ENCODE measurements around the gene CRLF2.

CRLF2 gene

GRCh38 chrX:1170243-1170642, 42.2 kb downstream of the CRLF2 start:
- H3K27ac ChIP-seq, result no peak overlapping the region
- TF ChIP-seq CTCF (IDR thresholded peaks at IDR 0.05; ENCODE audit: low read depth, low read length), result no peak
- DNase-seq, result no peak
- peaks cover 34% of the 10 kb centered on the region for H3K27me3 ChIP-seq (ENCODE audit: insufficient read depth, low read depth, severe bottlenecking)
- H3K9me3 ChIP-seq (ENCODE audit: severe bottlenecking), result no peaks in the 10 kb centered on the region
- no peaks in the 10 kb centered on the region for H3K36me3 ChIP-seq
- no peak overlapping the region for H3K4me3 ChIP-seq (ENCODE audit: low read depth, low read length)

DNA sequence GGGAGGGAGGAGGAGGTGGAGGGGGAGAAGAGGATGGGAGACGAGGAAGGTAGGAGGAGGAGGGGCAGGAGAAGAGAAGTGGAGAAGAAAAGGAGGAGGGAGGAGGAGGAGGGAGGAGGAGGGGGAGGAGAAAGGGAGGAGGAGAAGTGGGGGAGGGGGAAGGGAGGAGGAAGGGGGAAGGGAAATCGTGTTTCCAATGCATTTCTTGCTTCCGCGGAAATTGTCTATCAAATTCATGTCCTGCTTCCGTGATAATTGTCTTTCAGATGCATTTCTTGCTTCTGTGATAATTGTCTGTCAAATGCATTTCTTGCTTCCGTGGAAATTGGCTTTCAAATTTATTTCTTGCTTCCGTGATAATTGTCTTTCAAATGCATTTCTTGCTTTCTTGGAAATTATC, 43.3 kb downstream of the CRLF2 start:
- Histone ChIP-seq H3K9me3 (ENCODE audit: severe bottlenecking) (no peaks in the 10 kb centered on the region), H3K27me3 (ENCODE audit: insufficient read depth, low read depth, severe bottlenecking) (peaks cover 35% of the 10 kb centered on the region), H3K4me3 (ENCODE audit: low read depth, low read length) (no peak overlapping the region), H3K27ac (no peak overlapping the region), H3K36me3 (no peaks in the 10 kb centered on the region)
- no peak for DNase-seq
- no peak for TF ChIP-seq CTCF (IDR thresholded peaks at IDR 0.05; ENCODE audit: low read depth, low read length)

DNA sequence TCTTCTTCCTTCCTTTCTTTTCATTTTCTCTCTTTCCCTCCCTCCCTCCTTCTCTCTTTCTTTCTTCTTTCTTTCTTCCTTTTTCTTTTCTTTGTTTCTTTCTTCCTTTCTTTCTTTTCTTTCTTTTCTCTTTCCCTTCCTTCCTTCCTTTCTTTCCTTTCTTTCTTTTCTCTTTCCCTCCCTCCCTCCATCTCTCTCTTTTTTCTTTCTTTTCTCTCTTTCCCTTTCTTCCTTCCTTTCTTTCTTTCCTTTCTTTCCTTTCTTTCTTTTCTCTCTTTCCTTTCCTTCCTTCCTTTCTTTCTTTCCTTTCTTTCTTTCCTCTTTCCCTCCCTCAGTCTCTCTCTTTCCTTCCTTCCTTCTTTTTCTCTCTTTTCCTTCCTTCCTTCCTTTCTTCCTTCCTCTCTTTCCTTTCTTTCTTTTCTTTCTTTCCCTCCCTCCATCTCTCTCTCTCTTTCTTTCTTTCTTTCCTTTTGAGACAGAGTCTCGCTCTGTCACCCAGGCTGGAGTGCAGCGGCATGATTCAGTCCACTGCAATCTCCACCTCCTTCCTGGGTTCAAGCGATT, 44.4 kb downstream of the CRLF2 start:
- H3K27ac ChIP-seq, result no peak overlapping the region
- no peak for TF ChIP-seq CTCF (IDR thresholded peaks at IDR 0.05; ENCODE audit: low read depth, low read length)
- H3K4me3 ChIP-seq (ENCODE audit: low read depth, low read length), result no peak overlapping the region
- H3K36me3 ChIP-seq, result no peaks in the 10 kb centered on the region
- peaks cover 39% of the 10 kb centered on the region for H3K27me3 ChIP-seq (ENCODE audit: insufficient read depth, low read depth, severe bottlenecking)
- H3K9me3 ChIP-seq (ENCODE audit: severe bottlenecking), result no peaks in the 10 kb centered on the region
- no peak for DNase-seq

- DNase-seq, result no peak
- no peak overlapping the region for H3K27ac ChIP-seq
- H3K9me3 ChIP-seq (ENCODE audit: severe bottlenecking), result no peaks in the 10 kb centered on the region
- peaks cover 38% of the 10 kb centered on the region for H3K27me3 ChIP-seq (ENCODE audit: insufficient read depth, low read depth, severe bottlenecking)
- H3K36me3 ChIP-seq, result no peaks in the 10 kb centered on the region
- no peak for TF ChIP-seq CTCF (IDR thresholded peaks at IDR 0.05; ENCODE audit: low read depth, low read length)
- H3K4me3 ChIP-seq (ENCODE audit: low read depth, low read length), result no peak overlapping the region
Measured at GRCh38 chrX:1167466-1167865, 45.0 kb downstream of the CRLF2 start.

DNA sequence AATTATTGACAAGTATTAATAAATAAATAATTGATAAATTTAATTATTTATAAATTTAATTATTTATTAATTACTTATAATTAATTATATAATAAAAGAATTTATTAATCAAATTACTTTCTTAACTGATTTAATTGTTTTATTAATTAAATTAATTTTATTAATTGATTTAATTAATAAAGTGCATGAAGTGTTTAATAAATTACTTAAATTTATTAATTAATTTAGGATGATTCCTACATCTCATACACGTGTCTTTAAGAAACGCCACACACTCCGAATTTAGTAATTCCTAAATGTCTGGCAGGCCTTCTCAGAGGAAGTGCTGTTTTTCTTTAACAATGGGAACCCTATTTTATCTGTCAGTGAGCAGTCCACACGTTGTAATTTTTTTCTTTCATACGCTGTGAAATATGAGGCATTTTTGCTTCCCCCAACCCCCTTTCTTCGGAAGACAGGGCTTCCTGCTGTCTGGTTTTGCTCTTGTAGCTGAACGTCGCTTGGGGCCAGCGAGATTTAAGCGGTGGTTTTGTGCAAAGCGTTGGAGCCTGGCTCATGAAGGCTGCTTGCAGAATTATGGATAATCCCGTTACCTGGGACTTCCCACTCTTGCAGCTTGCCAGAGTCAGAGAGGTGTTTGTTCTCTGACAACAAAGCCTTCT, 46.8 kb downstream of the CRLF2 start:
- no peaks in the 10 kb centered on the region for H3K36me3 ChIP-seq
- H3K27me3 ChIP-seq (ENCODE audit: insufficient read depth, low read depth, severe bottlenecking), result peaks cover 31% of the 10 kb centered on the region
- TF ChIP-seq CTCF (IDR thresholded peaks at IDR 0.05; ENCODE audit: low read depth, low read length), result no peak
- no peak overlapping the region for H3K4me3 ChIP-seq (ENCODE audit: low read depth, low read length)
- H3K27ac ChIP-seq, result no peak overlapping the region
- no peaks in the 10 kb centered on the region for H3K9me3 ChIP-seq (ENCODE audit: severe bottlenecking)
- no peak for DNase-seq

Data from WERI-Rb-1 (cell line).